Activated CD8-positive, alpha-beta T cell treated with anti-CD3 and anti-CD28 coated beads for 36 hours (primary cell): Measurements from ENCODE around the gene RIC1. TPM values are rescaled to one million over a fixed set of nuclear protein-coding genes. Genes with fewer than 3 reads are reported as not detected.

ENCODE experiments used
- ATAC-seq: fragments of 200-7000 bp; cut with Tn5 transposase; one replicate; pipeline ENCODE4 v1.10.0; 2021; ENCODE audit warnings: mild to moderate bottlenecking, moderate library complexity
- CTCF ChIA-PET: fragments of 350-600 bp; sonication (Branson Sonifier 250); formaldehyde crosslinking; loops from one replicate; lab custom pipeline; 2021; ENCODE audit warnings: antibody characterized with exemption; lab: Charles Lee
- POLR2A ChIA-PET: fragments of 350-600 bp; sonication (Branson Sonifier 250); formaldehyde crosslinking; loops from one replicate; lab custom pipeline; 2021; ENCODE audit warnings: antibody characterized with exemption; lab: Charles Lee
- DNase-seq: peaks from one replicate; pipeline ENCODE4 v3.0.0-alpha.2; 2020
- H3K27ac Mint-ChIP-seq: one replicate; pipeline ENCODE4 v1.8.0; 2021; ENCODE audit warnings: mild to moderate bottlenecking, mixed read lengths
- H3K27me3 Mint-ChIP-seq: one replicate; pipeline ENCODE4 v1.8.0; 2021; ENCODE audit warnings: mixed read lengths
- H3K36me3 Mint-ChIP-seq: one replicate; pipeline ENCODE4 v1.8.0; 2021; ENCODE audit warnings: low read depth, mixed read lengths
- H3K4me1 Mint-ChIP-seq: one replicate; pipeline ENCODE4 v1.8.0; 2021; ENCODE audit warnings: low read depth, mixed read lengths
- H3K4me3 Mint-ChIP-seq: one replicate; pipeline ENCODE4 v1.8.0; 2021; ENCODE audit warnings: mild to moderate bottlenecking, moderate library complexity, mixed read lengths
- H3K9me3 Mint-ChIP-seq: one replicate; pipeline ENCODE4 v1.8.0; 2021; ENCODE audit warnings: mixed read lengths
- intact Hi-C: fragments of 100-400 bp; cut with micrococcal nuclease; formaldehyde crosslinking; loops from one replicate; pipeline ENCODE4 v1.10.0; 2022
- total RNA-seq, 2 experiments: library from RNA; stranded (reverse); gene quantifications; one replicate each; pipeline ENCODE4 v1.2.3, GENCODE V29; 2021
- TF ChIP-seq, protein P1 (sequence below): fragments of 200-600 bp; IDR thresholded peaks from one replicate; pipeline ENCODE4 v1.8.0; 2022; ENCODE audit warnings: antibody characterized with exemption, mild to moderate bottlenecking

The RIC1 gene
- total RNA-seq, 2 experiments from 2014 or later: 14.4 to 14.6 TPM

DNA sequence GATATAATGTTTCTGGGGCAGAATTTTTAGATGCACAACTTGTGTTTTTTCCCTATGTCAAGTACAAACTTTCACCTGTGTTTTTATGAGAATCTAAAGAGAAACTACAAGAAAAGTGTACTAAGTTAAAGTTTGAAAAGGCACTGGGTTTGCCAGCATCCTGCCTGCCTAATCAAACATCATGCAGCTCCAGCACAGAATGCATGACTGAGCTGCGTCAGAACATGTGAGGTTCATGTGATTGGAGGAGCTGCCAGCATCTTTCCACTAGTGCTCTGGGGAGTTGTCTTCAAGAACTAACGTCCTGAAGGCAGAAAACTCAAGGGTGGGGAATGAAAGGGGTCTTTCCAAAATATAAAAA, 46.1 kb upstream of the RIC1 start:
- TF ChIP-seq, protein P1, sequence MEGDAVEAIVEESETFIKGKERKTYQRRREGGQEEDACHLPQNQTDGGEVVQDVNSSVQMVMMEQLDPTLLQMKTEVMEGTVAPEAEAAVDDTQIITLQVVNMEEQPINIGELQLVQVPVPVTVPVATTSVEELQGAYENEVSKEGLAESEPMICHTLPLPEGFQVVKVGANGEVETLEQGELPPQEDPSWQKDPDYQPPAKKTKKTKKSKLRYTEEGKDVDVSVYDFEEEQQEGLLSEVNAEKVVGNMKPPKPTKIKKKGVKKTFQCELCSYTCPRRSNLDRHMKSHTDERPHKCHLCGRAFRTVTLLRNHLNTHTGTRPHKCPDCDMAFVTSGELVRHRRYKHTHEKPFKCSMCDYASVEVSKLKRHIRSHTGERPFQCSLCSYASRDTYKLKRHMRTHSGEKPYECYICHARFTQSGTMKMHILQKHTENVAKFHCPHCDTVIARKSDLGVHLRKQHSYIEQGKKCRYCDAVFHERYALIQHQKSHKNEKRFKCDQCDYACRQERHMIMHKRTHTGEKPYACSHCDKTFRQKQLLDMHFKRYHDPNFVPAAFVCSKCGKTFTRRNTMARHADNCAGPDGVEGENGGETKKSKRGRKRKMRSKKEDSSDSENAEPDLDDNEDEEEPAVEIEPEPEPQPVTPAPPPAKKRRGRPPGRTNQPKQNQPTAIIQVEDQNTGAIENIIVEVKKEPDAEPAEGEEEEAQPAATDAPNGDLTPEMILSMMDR: no peak
- ATAC-seq: peak; percentile 62
- POLR2A ChIA-PET: interaction anchor here (1.7 kb wide), 1 partner anchor 133 kb away, joined by 8 read pairs; the partner anchor contains the start of gene CD274
- CTCF ChIA-PET: interaction anchor here (0.7 to 2.5 kb wide), 10 partner anchors 13 to 833 kb away, joined by 3 to 17 read pairs (median 4); partner anchors contain the start of gene CD274
- intact Hi-C loops: no loop called here
- H3K27me3 Mint-ChIP-seq: no peaks in the 10 kb centered on the region
- no peak overlapping the region for H3K4me3 Mint-ChIP-seq
- H3K9me3 Mint-ChIP-seq: peaks cover 4% of the 10 kb centered on the region
- peaks cover 50% of the 10 kb centered on the region for H3K4me1 Mint-ChIP-seq
- peak; percentile 67 for DNase-seq
- H3K27ac Mint-ChIP-seq: peak overlapping the region; percentile 82
- H3K36me3 Mint-ChIP-seq: no peaks in the 10 kb centered on the region

DNA sequence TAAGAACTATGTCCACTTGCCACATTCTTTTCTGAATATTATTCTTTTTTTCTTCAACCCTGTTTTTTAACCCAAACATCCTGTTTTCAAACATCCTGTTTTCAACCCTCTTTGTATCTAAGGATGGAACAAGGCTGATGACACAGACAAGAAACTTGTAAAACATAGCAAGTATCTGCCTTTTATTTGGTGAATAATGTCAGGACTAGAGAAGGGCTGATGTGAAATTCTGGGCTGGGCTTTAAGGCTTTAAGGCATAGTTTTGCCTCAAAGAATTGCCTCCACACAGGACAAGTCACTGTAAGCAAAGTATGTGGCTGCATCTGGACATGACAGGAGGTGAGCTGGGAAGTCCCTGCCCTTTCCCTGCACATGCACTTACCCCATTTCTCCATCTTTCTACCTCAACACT, 42.5 kb upstream of the RIC1 start:
- Mint-ChIP-seq H3K9me3 (peaks cover 4% of the 10 kb centered on the region), H3K4me3 (no peak overlapping the region), H3K27ac (peak overlapping the region; percentile 81), H3K36me3 (no peaks in the 10 kb centered on the region), H3K4me1 (peaks cover 54% of the 10 kb centered on the region), H3K27me3 (no peaks in the 10 kb centered on the region)
- intact Hi-C loops: loop anchor here (5.0 kb wide), 1 partner anchor 129 kb away; no protein-coding TSS in a partner anchor
- POLR2A ChIA-PET: interaction anchor here (1.2 kb wide), 1 partner anchor 26 kb away, joined by 4 read pairs; no protein-coding TSS in a partner anchor
- CTCF ChIA-PET: interaction anchor here (1.0 to 5.6 kb wide), 5 partner anchors 13 to 649 kb away, joined by 3 to 80 read pairs (median 17); partner anchors contain the start of gene CD274
- ATAC-seq (peak; percentile 48), DNase-seq (peak; percentile 20)
- TF ChIP-seq, protein P1: no peak

DNA sequence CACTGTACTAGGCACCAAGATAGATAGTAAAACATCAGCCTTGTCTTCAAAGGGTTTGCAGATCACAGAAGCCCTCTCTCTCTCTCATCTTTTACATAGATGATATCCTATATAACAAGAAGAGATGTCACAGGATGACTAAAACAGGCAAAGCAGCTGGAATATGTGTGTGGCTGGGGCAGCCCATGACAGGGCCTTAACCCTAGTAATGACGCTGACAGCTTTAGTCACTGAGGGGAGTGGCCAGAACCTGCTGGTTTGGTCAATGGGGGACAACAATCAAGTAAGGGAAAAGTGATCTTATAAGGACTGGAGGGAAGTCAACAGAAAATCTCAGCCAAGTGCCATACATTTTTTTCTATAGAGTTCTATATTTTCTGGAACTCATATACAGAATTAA, 41.9 kb upstream of the RIC1 start:
- ChIA-PET POLR2A (interaction anchor here (1.2 to 1.3 kb wide), 3 partner anchors 25 to 136 kb away, joined by 3 to 4 read pairs (median 3); no protein-coding TSS in a partner anchor), CTCF (interaction anchor here (1.0 to 5.6 kb wide), 11 partner anchors 13 to 649 kb away, joined by 3 to 80 read pairs (median 5); partner anchors contain the start of genes CD274 and PLGRKT)
- Mint-ChIP-seq H3K4me3 (no peak overlapping the region), H3K9me3 (no peaks in the 10 kb centered on the region), H3K27ac (peak overlapping the region; percentile 81), H3K4me1 (peaks cover 54% of the 10 kb centered on the region), H3K27me3 (no peaks in the 10 kb centered on the region), H3K36me3 (no peaks in the 10 kb centered on the region)
- TF ChIP-seq, protein P1: no peak
- DNase-seq (peak; percentile 67), ATAC-seq (peak; percentile 62)
- intact Hi-C loops: loop anchor here (5.0 kb wide), 1 partner anchor 130 kb away; no protein-coding TSS in a partner anchor

DNA sequence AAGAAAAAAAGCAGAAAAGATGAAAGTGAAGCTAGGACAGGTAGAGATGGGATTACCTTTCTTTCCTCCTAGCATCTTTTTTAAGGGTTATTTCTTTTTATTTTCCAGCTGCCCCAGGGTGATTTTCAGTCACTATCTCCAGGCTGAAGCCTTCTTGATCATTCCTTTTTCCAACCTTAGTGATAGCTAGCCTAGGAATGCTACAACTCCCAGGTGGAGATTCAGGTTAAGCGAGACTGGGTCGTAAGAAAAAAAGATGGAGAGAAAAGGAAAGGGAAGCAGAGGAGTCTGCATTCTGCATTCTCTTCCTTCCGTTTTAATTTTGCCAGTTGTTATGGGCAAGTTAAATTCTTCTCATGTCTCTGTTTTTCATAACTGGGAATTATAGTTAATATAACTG, 36.7 kb upstream of the RIC1 start:
- no peak overlapping the region for H3K4me3 Mint-ChIP-seq
- ATAC-seq (no peak), DNase-seq (no peak)
- H3K27ac Mint-ChIP-seq: no peak overlapping the region
- no peaks in the 10 kb centered on the region for H3K27me3 Mint-ChIP-seq
- intact Hi-C loops: loop anchor here (10.0 kb wide), 1 partner anchor 827 kb away; no protein-coding TSS in a partner anchor
- TF ChIP-seq, protein P1: no peak
- ChIA-PET POLR2A (no interaction called here), CTCF (interaction anchor here (1.0 kb wide), 1 partner anchor 131 kb away, joined by 3 read pairs; no protein-coding TSS in a partner anchor)
- H3K4me1 Mint-ChIP-seq: peaks cover 32% of the 10 kb centered on the region
- H3K9me3 Mint-ChIP-seq: no peaks in the 10 kb centered on the region
- H3K36me3 Mint-ChIP-seq: no peaks in the 10 kb centered on the region

DNA sequence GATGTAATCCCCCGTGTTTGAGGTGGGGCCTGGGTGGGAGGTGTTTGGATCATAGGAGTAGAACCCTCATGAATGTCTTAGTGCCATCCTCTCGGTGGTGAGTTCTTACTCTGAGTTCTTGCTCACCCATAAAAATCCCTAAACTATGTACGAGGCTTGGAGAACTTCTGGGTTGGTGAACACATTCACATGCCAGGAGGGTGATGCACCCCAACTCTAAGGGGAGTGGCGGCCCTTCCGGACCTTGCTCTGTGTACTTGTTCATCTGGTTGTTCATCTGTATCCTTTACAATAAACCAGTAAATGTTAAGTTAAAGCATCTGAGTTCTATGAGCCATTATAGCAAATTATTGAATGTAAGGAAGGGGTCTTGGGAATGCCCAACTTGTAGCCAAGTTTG, 36.0 kb upstream of the RIC1 start:
- peaks cover 26% of the 10 kb centered on the region for H3K4me1 Mint-ChIP-seq
- H3K27me3 Mint-ChIP-seq: no peaks in the 10 kb centered on the region
- no peak overlapping the region for H3K4me3 Mint-ChIP-seq
- DNase-seq (no peak), ATAC-seq (no peak)
- POLR2A ChIA-PET: no interaction called here
- intact Hi-C loops: loop anchor here (10.0 kb wide), 1 partner anchor 828 kb away; no protein-coding TSS in a partner anchor
- no peaks in the 10 kb centered on the region for H3K36me3 Mint-ChIP-seq
- no peaks in the 10 kb centered on the region for H3K9me3 Mint-ChIP-seq
- H3K27ac Mint-ChIP-seq: no peak overlapping the region
- CTCF ChIA-PET: no interaction called here
- TF ChIP-seq, protein P1: no peak
